Body of pancreas (tissue), 4 donors: Measurements from ENCODE around the gene DDA1.

Experiments
- POLR2A ChIP-seq, 3 donors: fragments of 450-650 bp; IDR thresholded peaks; one replicate each; pipeline ENCODE4 v1.6.1; 2016; ENCODE audit warnings: antibody characterized with exemption in 3 of 3, mild to moderate bottlenecking in 2 of 3
- TF ChIP-seq, protein P1 (sequence below), 7 experiments: fragments of 450-650 bp in 4 of 7; fragments of 200-600 bp in 3 of 7; sonication (generic) in 3 of 7; IDR thresholded peaks; one replicate each; pipeline ENCODE4 v1.5.1; 2016 to 2019; ENCODE audit warnings: antibody characterized with exemption in 7 of 7

DNA sequence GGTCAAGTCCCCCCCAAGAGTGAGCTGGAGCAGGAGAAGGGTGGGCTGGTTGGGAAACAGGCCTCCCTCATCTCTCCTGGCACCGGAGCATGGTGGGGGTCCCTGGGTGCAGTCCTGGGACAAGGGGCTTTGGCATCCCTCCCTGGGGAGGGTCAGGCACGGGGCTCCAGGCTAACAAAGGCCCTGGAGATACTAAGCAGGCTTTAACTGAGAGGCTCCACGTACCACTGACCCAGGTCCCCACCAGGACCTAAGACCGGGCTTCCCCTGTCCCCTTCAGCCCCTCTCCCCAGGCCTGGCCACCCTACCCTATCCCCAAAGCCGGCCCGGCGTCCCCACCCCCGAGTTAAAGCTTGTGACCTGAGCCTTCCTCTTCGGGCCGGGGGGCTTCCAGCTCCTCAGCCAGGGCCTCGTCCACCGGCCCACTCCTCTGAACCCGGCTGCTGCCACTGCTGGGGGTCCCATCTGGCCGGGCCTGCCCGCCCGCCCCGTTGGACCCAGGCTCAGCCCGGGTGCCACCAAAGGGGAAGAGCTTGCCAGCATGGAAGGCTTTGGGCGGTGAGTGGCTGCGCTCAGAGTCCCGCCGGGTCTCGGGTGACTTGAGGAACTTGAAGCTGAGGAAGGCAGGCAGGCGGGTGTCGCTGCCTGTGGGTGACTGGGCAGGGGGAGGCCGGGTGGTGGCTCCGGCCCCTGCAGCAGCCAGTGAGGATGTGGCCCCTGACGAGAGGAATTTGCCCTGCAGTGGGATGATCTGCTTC is 15.2 kb downstream of the DDA1 start:
- TF ChIP-seq POLR2A (IDR thresholded peaks at IDR 0.05): no peak
- TF ChIP-seq, protein P1, sequence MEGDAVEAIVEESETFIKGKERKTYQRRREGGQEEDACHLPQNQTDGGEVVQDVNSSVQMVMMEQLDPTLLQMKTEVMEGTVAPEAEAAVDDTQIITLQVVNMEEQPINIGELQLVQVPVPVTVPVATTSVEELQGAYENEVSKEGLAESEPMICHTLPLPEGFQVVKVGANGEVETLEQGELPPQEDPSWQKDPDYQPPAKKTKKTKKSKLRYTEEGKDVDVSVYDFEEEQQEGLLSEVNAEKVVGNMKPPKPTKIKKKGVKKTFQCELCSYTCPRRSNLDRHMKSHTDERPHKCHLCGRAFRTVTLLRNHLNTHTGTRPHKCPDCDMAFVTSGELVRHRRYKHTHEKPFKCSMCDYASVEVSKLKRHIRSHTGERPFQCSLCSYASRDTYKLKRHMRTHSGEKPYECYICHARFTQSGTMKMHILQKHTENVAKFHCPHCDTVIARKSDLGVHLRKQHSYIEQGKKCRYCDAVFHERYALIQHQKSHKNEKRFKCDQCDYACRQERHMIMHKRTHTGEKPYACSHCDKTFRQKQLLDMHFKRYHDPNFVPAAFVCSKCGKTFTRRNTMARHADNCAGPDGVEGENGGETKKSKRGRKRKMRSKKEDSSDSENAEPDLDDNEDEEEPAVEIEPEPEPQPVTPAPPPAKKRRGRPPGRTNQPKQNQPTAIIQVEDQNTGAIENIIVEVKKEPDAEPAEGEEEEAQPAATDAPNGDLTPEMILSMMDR (IDR thresholded peaks at IDR 0.05): no peak
